ENCODE results near the gene MINAR1. TPM values are rescaled to one million over a fixed set of nuclear protein-coding genes. Genes with fewer than 3 reads are reported as not detected.

The MINAR1 gene
- total and polyA plus RNA-seq, 2 experiments from 2014 or later = 0.28 to 1.3 TPM

GRCh38 chr15:79459666-79460065 is 27.5 kb downstream of the MINAR1 start:
- H3F3A ChIP-seq (ENCODE audit: insufficient read depth) = no peaks in the 10 kb centered on the region
- H3K9me2 ChIP-seq (ENCODE audit: insufficient read depth) = no peaks in the 10 kb centered on the region
- H3K4me3 ChIP-seq = no peak overlapping the region
- no peaks in the 10 kb centered on the region; the same call in 1 of the 2 replicates for H3K4me1 ChIP-seq (ENCODE audit: insufficient read depth)
- 84 to 90% methylated on average over 1 of the region's 1 CpG for WGBS, 2 experiments (ENCODE audit: low coverage in 1 of 2, low lambda C conversion rate in 2 of 2, missing lambda C conversion rate in 2 of 2)
- in situ Hi-C loops (cut with MboI) = no loop called here
- H3K9ac ChIP-seq = no peak overlapping the region
- H3K4me2 ChIP-seq (ENCODE audit: unreplicated experiment) = no peak overlapping the region
- no peak for TF ChIP-seq EZH2phosphoT487 (IDR thresholded peaks at IDR 0.05; ENCODE audit: insufficient read depth, low read depth)
- no peak for TF ChIP-seq EZH2 (IDR thresholded peaks at IDR 0.05; ENCODE audit: insufficient read depth, poor library complexity, severe bottlenecking)
- H2AFZ ChIP-seq = no peak overlapping the region
- H3K9me3 ChIP-seq (ENCODE audit: low read depth) = no peaks in the 10 kb centered on the region
- no peaks in the 10 kb centered on the region for H4K20me1 ChIP-seq (ENCODE audit: insufficient read depth)
- DNase-seq = no peak
- no peaks in the 10 kb centered on the region for H3K27me3 ChIP-seq (replicated peaks; ENCODE audit: insufficient read depth)
- no peaks in the 10 kb centered on the region for H3K36me3 ChIP-seq (ENCODE audit: low read depth)
- H3K27ac ChIP-seq = no peak overlapping the region
- no peaks in the 10 kb centered on the region for H3K79me2 ChIP-seq (ENCODE audit: insufficient read depth)

GRCh38 chr15:79463043-79463780 is 31.1 kb downstream of the MINAR1 start:
- in situ Hi-C loops (cut with MboI) = no loop called here
- H3K27me3 ChIP-seq (replicated peaks; ENCODE audit: insufficient read depth) = no peaks in the 10 kb centered on the region
- H2AFZ ChIP-seq = no peak overlapping the region
- no peak overlapping the region for H3K27ac ChIP-seq
- no peaks in the 10 kb centered on the region for H3K9me3 ChIP-seq (ENCODE audit: low read depth)
- H3K4me3 ChIP-seq = no peak overlapping the region
- no peaks in the 10 kb centered on the region for H3K9me2 ChIP-seq (ENCODE audit: insufficient read depth)
- no peaks in the 10 kb centered on the region for H4K20me1 ChIP-seq (ENCODE audit: insufficient read depth)
- H3K9ac ChIP-seq = no peak overlapping the region
- no peak overlapping the region for H3K4me2 ChIP-seq (ENCODE audit: unreplicated experiment)
- DNase-seq = no peak
- 83% methylated on average over 18 of the region's 18 CpGs for WGBS, 2 experiments (ENCODE audit: low coverage in 1 of 2, low lambda C conversion rate in 2 of 2, missing lambda C conversion rate in 2 of 2)
- no peaks in the 10 kb centered on the region for H3K79me2 ChIP-seq (ENCODE audit: insufficient read depth)
- 0 out of 2 replicates have a peak, but pooled peaks cover under 1% of the 10 kb centered on the region for H3K36me3 ChIP-seq (ENCODE audit: low read depth)
- H3K4me1 ChIP-seq (ENCODE audit: insufficient read depth) = no peaks in the 10 kb centered on the region
- TF ChIP-seq EZH2 (IDR thresholded peaks at IDR 0.05; ENCODE audit: insufficient read depth, poor library complexity, severe bottlenecking) = no peak
- H3F3A ChIP-seq (ENCODE audit: insufficient read depth) = no peaks in the 10 kb centered on the region

GRCh38 chr15:79463781-79464270 is 31.7 kb downstream of the MINAR1 start:
- 72 to 79% methylated on average over 4 of the region's 4 CpGs for WGBS, 2 experiments (ENCODE audit: low coverage in 1 of 2, low lambda C conversion rate in 2 of 2, missing lambda C conversion rate in 2 of 2)
- Histone ChIP-seq H3K4me3 (no peak overlapping the region), H3K79me2 (ENCODE audit: insufficient read depth) (no peaks in the 10 kb centered on the region), H3F3A (ENCODE audit: insufficient read depth) (no peaks in the 10 kb centered on the region), H2AFZ (no peak overlapping the region), H3K9me3 (ENCODE audit: low read depth) (no peaks in the 10 kb centered on the region), H3K9me2 (ENCODE audit: insufficient read depth) (no peaks in the 10 kb centered on the region), H3K27ac (no peak overlapping the region), H3K9ac (no peak overlapping the region), H4K20me1 (ENCODE audit: insufficient read depth) (no peaks in the 10 kb centered on the region), H3K36me3 (ENCODE audit: low read depth) (0 out of 2 replicates have a peak, but pooled peaks cover 5% of the 10 kb centered on the region), H3K4me1 (ENCODE audit: insufficient read depth) (no peaks in the 10 kb centered on the region), H3K27me3 (replicated peaks; ENCODE audit: insufficient read depth) (no peaks in the 10 kb centered on the region), H3K4me2 (ENCODE audit: unreplicated experiment) (no peak overlapping the region)
- in situ Hi-C loops (cut with MboI) = no loop called here
- TF ChIP-seq EZH2phosphoT487 (IDR thresholded peaks at IDR 0.05; ENCODE audit: insufficient read depth, low read depth) (no peak), EZH2 (IDR thresholded peaks at IDR 0.05; ENCODE audit: insufficient read depth, poor library complexity, severe bottlenecking) (no peak)
- DNase-seq = no peak

GRCh38 chr15:79466488-79466887 is 34.4 kb downstream of the MINAR1 start:
- in situ Hi-C loops (cut with MboI) = no loop called here
- H3K4me2 ChIP-seq (ENCODE audit: unreplicated experiment) = no peak overlapping the region
- no peaks in the 10 kb centered on the region for H3K9me3 ChIP-seq (ENCODE audit: low read depth)
- H3K9ac ChIP-seq = no peak overlapping the region
- no peaks in the 10 kb centered on the region for H3F3A ChIP-seq (ENCODE audit: insufficient read depth)
- TF ChIP-seq EZH2 (IDR thresholded peaks at IDR 0.05; ENCODE audit: insufficient read depth, poor library complexity, severe bottlenecking) (no peak), EZH2phosphoT487 (IDR thresholded peaks at IDR 0.05; ENCODE audit: insufficient read depth, low read depth) (no peak)
- no peaks in the 10 kb centered on the region for H3K79me2 ChIP-seq (ENCODE audit: insufficient read depth)
- no peaks in the 10 kb centered on the region for H3K4me1 ChIP-seq (ENCODE audit: insufficient read depth)
- H3K4me3 ChIP-seq = no peak overlapping the region
- H3K9me2 ChIP-seq (ENCODE audit: insufficient read depth) = no peaks in the 10 kb centered on the region
- no peaks in the 10 kb centered on the region for H3K27me3 ChIP-seq (replicated peaks; ENCODE audit: insufficient read depth)
- WGBS, 2 experiments (ENCODE audit: low coverage in 1 of 2, low lambda C conversion rate in 2 of 2, missing lambda C conversion rate in 2 of 2) = 67 to 70% methylated on average over 3 of the region's 3 CpGs
- H4K20me1 ChIP-seq (ENCODE audit: insufficient read depth) = no peaks in the 10 kb centered on the region
- DNase-seq = no peak
- H3K36me3 ChIP-seq (ENCODE audit: low read depth) = 0 out of 2 replicates have a peak, but pooled peaks cover 5% of the 10 kb centered on the region
- no peak overlapping the region for H3K27ac ChIP-seq
- H2AFZ ChIP-seq = no peak overlapping the region
